OCI-LY1 (cell line): Measurements from ENCODE around the gene ZFAND5.

ENCODE experiments used
- H2AFZ ChIP-seq: fragments of 200-600 bp; sonication (generic), shearing (Covaris generic); 2 replicates; pipeline ENCODE4 v1.6.0; 2014; ENCODE audit warnings: antibody characterized with exemption, mild to moderate bottlenecking, low read length
- H3F3A ChIP-seq: fragments of 200-600 bp; sonication (generic), shearing (Covaris generic); 2 replicates; pipeline ENCODE4 v1.6.0; 2014; ENCODE audit warnings: mild to moderate bottlenecking, antibody characterized with exemption, low read length, moderate library complexity; ENCODE audit not compliant: insufficient read depth
- H3K27ac ChIP-seq: fragments of 200-600 bp; sonication (generic); 2 replicates; pipeline ENCODE4 v1.5.1; 2014; ENCODE audit warnings: low read length, mixed run types, mild to moderate bottlenecking, low read depth; ENCODE audit not compliant: poor library complexity, severe bottlenecking
- H3K27me3 ChIP-seq: fragments of 200-600 bp; sonication (generic); 2 replicates; pipeline ENCODE4 v1.6.0; 2014; ENCODE audit warnings: antibody characterized with exemption, mild to moderate bottlenecking, low read length, moderate library complexity; ENCODE audit not compliant: insufficient read depth
- H3K36me3 ChIP-seq: fragments of 200-600 bp; sonication (generic); 2 replicates; pipeline ENCODE4 v1.6.1; 2014; ENCODE audit warnings: mild to moderate bottlenecking, antibody characterized with exemption, low read length, moderate library complexity, mixed read lengths; ENCODE audit not compliant: insufficient read depth
- H3K4me1 ChIP-seq: fragments of 200-600 bp; sonication (generic); 2 replicates; pipeline ENCODE4 v1.5.1; 2014; ENCODE audit warnings: mild to moderate bottlenecking, low read length, moderate library complexity; ENCODE audit not compliant: insufficient read depth, severe bottlenecking
- H3K4me2 ChIP-seq: fragments of 200-600 bp; sonication (generic), shearing (Covaris generic); 2 replicates; pipeline ENCODE4 v1.6.1; 2014; ENCODE audit warnings: low read length
- H3K4me3 ChIP-seq: fragments of 200-600 bp; sonication (generic); 2 replicates; pipeline ENCODE4 v1.5.1; 2014; ENCODE audit warnings: low read length, low read depth, mild to moderate bottlenecking, mixed read lengths; ENCODE audit not compliant: poor library complexity, severe bottlenecking
- H3K79me2 ChIP-seq: fragments of 200-600 bp; shearing (Covaris generic); 2 replicates; pipeline ENCODE4 v1.6.1; 2016; ENCODE audit warnings: mixed run types, low read length, mixed read lengths; ENCODE audit not compliant: insufficient read depth
- H3K9ac ChIP-seq: fragments of 200-600 bp; sonication (generic), shearing (Covaris generic); 2 replicates; pipeline ENCODE4 v1.6.1; 2014; ENCODE audit warnings: mild to moderate bottlenecking, low read length, mixed read lengths
- H3K9me2 ChIP-seq: fragments of 200-600 bp; sonication (generic), shearing (Covaris generic); 2 replicates; pipeline ENCODE4 v1.6.1; 2014; ENCODE audit warnings: low read depth, mild to moderate bottlenecking, low read length, mixed read lengths
- H3K9me3 ChIP-seq: fragments of 200-600 bp; shearing (Covaris generic); 2 replicates; pipeline ENCODE4 v1.6.1; 2014; ENCODE audit warnings: low read length, mixed read lengths
- H4K20me1 ChIP-seq: fragments of 200-600 bp; sonication (generic), shearing (Covaris generic); 2 replicates; pipeline ENCODE4 v1.6.0; 2016; ENCODE audit warnings: mild to moderate bottlenecking, low read length; ENCODE audit not compliant: insufficient read depth
- EZH2 ChIP-seq: fragments of 200-600 bp; sonication (generic), shearing (Covaris generic); IDR thresholded peaks from 2 replicates; pipeline ENCODE4 v1.8.0; 2017; ENCODE audit warnings: borderline replicate concordance, mixed run types, mild to moderate bottlenecking, antibody characterized with exemption, low read length, moderate library complexity, mixed read lengths
- TF ChIP-seq, protein P1 (sequence below): fragments of 200-600 bp; sonication (generic), shearing (Covaris generic); IDR thresholded peaks from 2 replicates; pipeline ENCODE4 v1.5.1; 2017; ENCODE audit warnings: mild to moderate bottlenecking, antibody characterized with exemption, low read length, moderate library complexity, mixed read lengths

The ZFAND5 gene

DNA sequence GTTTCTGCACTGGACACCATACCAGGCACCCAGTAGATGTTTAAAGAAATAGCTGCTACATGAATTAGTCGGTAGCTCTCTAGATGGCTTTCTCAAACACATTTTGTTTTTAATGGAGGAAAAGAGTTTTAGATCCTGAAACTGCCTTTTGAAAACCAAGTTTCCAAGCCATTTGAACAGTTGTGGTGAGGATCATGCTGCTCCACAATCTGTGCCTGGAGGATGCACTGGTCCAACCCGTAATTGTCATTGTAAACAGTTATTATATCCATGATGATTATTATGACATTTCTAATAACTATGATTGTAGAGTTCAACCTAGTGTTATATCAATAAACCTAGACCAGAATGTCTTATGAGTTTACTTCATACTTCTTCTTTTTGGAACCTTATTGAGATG, 35.9 kb upstream of the ZFAND5 start:
- Histone ChIP-seq H3K36me3 (no peaks in the 10 kb centered on the region), H3K9me3 (no peaks in the 10 kb centered on the region), H4K20me1 (no peaks in the 10 kb centered on the region), H3F3A (no peaks in the 10 kb centered on the region), H2AFZ (no peak overlapping the region), H3K9ac (no peak overlapping the region), H3K4me3 (no peak overlapping the region), H3K79me2 (no peaks in the 10 kb centered on the region), H3K4me2 (no peak overlapping the region), H3K27ac (no peak overlapping the region), H3K4me1 (no peaks in the 10 kb centered on the region), H3K27me3 (no peaks in the 10 kb centered on the region), H3K9me2 (no peaks in the 10 kb centered on the region)
- no peak for TF ChIP-seq EZH2

DNA sequence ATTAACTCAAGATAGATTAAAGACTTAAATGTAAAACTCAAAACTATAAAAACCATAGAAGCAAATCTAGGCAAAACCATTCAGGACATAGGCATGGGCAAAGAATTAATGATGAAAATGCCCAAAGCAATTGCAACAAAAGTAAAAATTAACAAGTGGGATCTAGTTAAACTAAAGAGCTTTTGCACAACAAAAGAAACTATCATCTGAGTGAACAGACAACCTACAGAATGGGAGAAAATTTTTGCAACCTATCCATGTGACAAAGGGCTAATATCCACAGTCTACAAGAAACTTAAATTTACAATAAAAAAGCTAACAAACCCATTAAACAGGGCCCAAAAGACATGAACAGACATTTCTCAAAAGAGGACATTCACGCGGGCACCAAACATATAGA, 34.4 kb upstream of the ZFAND5 start:
- no peaks in the 10 kb centered on the region for H3K27me3 ChIP-seq
- no peaks in the 10 kb centered on the region for H3K79me2 ChIP-seq
- no peaks in the 10 kb centered on the region for H3F3A ChIP-seq
- no peak overlapping the region for H3K9ac ChIP-seq
- no peaks in the 10 kb centered on the region for H3K9me3 ChIP-seq
- H2AFZ ChIP-seq = no peak overlapping the region
- no peak overlapping the region for H3K4me3 ChIP-seq
- H4K20me1 ChIP-seq = no peaks in the 10 kb centered on the region
- H3K27ac ChIP-seq = no peak overlapping the region
- no peak overlapping the region for H3K4me2 ChIP-seq
- no peak for TF ChIP-seq EZH2
- H3K4me1 ChIP-seq = no peaks in the 10 kb centered on the region
- no peaks in the 10 kb centered on the region for H3K9me2 ChIP-seq
- no peaks in the 10 kb centered on the region for H3K36me3 ChIP-seq

DNA sequence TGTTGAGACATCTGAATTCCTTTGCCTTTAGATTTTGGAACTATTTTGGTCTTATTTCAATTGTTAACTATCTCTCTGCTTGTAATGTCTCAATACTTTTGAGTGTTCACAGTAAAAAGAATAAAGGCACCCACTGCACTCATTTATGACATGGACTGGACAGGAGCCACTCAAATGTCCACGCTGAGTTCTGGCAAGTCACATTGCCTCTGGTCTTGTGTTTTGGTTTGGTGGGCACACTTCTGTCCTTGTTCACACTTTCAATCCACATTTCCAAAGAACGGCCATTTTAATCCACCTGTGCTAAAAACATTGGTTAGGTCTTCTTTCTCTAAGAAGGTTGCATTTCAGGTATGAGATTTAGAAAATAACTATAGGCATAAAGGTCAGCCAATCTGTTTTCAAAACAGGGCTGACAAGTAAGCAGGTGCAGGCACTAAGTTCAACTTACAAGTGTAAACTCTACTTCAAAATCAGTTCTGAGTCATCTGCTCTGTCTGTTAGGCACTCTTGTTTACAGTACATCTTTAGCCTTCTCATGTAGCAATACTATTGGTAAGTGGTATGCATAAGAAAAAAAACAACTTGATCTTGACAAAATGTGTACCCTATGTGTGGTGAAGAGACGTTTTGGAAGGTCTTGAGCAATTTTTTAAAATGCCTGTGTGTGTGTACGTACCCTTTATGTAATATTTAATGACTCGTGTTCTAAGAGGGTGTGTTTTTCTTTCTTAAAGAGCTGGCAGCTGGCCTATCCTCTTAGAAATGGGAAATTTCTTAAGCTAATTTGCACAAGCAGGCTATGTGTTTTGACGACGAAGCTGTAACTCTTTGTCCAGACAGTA, 31.5 kb upstream of the ZFAND5 start:
- Histone ChIP-seq H3K4me3 (no peak overlapping the region), H3K9me3 (no peaks in the 10 kb centered on the region), H3K27me3 (no peaks in the 10 kb centered on the region), H4K20me1 (no peaks in the 10 kb centered on the region), H3K9ac (no peak overlapping the region), H3K79me2 (no peaks in the 10 kb centered on the region), H3K36me3 (no peaks in the 10 kb centered on the region), H2AFZ (no peak overlapping the region), H3K4me1 (no peaks in the 10 kb centered on the region), H3F3A (no peaks in the 10 kb centered on the region), H3K9me2 (no peaks in the 10 kb centered on the region), H3K4me2 (no peak overlapping the region), H3K27ac (no peak overlapping the region)
- TF ChIP-seq, protein P1, sequence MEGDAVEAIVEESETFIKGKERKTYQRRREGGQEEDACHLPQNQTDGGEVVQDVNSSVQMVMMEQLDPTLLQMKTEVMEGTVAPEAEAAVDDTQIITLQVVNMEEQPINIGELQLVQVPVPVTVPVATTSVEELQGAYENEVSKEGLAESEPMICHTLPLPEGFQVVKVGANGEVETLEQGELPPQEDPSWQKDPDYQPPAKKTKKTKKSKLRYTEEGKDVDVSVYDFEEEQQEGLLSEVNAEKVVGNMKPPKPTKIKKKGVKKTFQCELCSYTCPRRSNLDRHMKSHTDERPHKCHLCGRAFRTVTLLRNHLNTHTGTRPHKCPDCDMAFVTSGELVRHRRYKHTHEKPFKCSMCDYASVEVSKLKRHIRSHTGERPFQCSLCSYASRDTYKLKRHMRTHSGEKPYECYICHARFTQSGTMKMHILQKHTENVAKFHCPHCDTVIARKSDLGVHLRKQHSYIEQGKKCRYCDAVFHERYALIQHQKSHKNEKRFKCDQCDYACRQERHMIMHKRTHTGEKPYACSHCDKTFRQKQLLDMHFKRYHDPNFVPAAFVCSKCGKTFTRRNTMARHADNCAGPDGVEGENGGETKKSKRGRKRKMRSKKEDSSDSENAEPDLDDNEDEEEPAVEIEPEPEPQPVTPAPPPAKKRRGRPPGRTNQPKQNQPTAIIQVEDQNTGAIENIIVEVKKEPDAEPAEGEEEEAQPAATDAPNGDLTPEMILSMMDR = no peak
- no peak for TF ChIP-seq EZH2

DNA sequence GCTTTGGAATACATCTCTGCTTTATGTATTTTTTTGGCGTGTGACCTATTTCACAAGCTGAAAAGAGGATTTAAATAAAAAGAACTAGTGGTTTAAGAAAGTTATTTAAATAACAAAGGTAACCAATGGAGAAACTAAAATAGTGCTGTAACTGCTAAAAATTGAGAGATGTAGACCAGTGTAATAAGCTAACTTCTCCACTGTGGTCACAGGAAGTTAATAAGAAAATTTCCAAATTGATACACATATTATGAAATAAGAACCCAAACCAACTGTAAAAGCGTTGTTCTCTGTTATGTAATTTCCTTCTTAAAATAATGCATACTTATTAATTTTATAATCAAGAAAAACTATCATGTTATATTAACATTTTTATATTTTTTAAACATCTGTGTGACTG, 29.1 kb upstream of the ZFAND5 start:
- Histone ChIP-seq H4K20me1 (no peaks in the 10 kb centered on the region), H3K9me2 (no peaks in the 10 kb centered on the region), H3K4me2 (no peak overlapping the region), H3K36me3 (no peaks in the 10 kb centered on the region), H3K4me3 (no peak overlapping the region), H3K27ac (no peak overlapping the region), H3K27me3 (no peaks in the 10 kb centered on the region), H3K9me3 (no peaks in the 10 kb centered on the region), H3K9ac (no peak overlapping the region), H2AFZ (no peak overlapping the region), H3F3A (no peaks in the 10 kb centered on the region), H3K4me1 (no peaks in the 10 kb centered on the region), H3K79me2 (no peaks in the 10 kb centered on the region)
- no peak for TF ChIP-seq EZH2
- TF ChIP-seq, protein P1 = no peak
